GM12878 (cell line): ENCODE data around the gene UBE2D3. TPM values are rescaled to one million over a fixed set of nuclear protein-coding genes. Genes with fewer than 3 reads are reported as not detected.

Experiments
- BCL11A ChIP-seq: IDR thresholded peaks from 2 replicates; pipeline ENCODE4 v1.6.1; 2011; ENCODE audit warnings: low read depth, low read length
- BCLAF1 ChIP-seq: fragments of 450-650 bp; IDR thresholded peaks from 2 replicates; pipeline ENCODE4 v1.6.1; 2017; ENCODE audit warnings: antibody characterized with exemption, mild to moderate bottlenecking, moderate library complexity
- CBX5 ChIP-seq: sonication (generic); IDR thresholded peaks from 2 replicates; pipeline ENCODE4 v1.6.1; 2016; ENCODE audit warnings: low read depth, moderate library complexity, mild to moderate bottlenecking, inconsistent platforms
- ELK1 ChIP-seq: IDR thresholded peaks from 2 replicates; pipeline ENCODE4 v1.6.1; 2012; ENCODE audit warnings: low read depth, low read length, improper control_type of control experiment
- ETV6 ChIP-seq, 2 experiments: fragments of 450-650 bp in 1 of 2; IDR thresholded peaks in 1 of 2; conservative IDR thresholded peaks in 1 of 2; 2 replicates each; pipeline ENCODE4 v1.6.1; 2014; ENCODE audit warnings: antibody characterized with exemption in 1 of 2, borderline replicate concordance in 1 of 2, low read depth in 1 of 2, mild to moderate bottlenecking in 1 of 2, moderate library complexity in 1 of 2
- MYB ChIP-seq: fragments of 150-350 bp; IDR thresholded peaks from 2 replicates; pipeline ENCODE4 v1.6.1; 2014; ENCODE audit warnings: mild to moderate bottlenecking, low read depth, low read length, borderline replicate concordance
- POLR2AphosphoS5 ChIP-seq: IDR thresholded peaks from 2 replicates; pipeline ENCODE4 v1.6.1; 2011; ENCODE audit warnings: mild to moderate bottlenecking, low read length, inconsistent platforms
- SMARCA5 ChIP-seq: fragments of 450-650 bp; IDR thresholded peaks from 2 replicates; pipeline ENCODE4 v1.6.1; 2017; ENCODE audit warnings: mild to moderate bottlenecking
- SPI1 ChIP-seq: IDR thresholded peaks from 2 replicates; pipeline ENCODE4 v1.6.1; 2011; ENCODE audit warnings: low read depth, mild to moderate bottlenecking, low read length, moderate library complexity, borderline replicate concordance; ENCODE audit not compliant: insufficient read depth
- polyA plus RNA-seq, 11 experiments: library from polyadenylated mRNA; depleted of rRNA in 4 of 11; unstranded in 6 of 11; stranded (reverse) in 5 of 11; fragments of >200 nt; fragmentation: Nextera tagmentation in 4 of 11; fragmentation: Illumina TruSeq in 1 of 11; extraction: Ambion mirVana in 4 of 11; extraction: Trizol in 1 of 11; gene quantifications; 1 replicate in 1 of 11; 2 replicates in 10 of 11; pipeline versions ENCODE4 v1.2.1 to v1.2.3, GENCODE V29; 2011 to 2016; ENCODE audit warnings: inconsistent platforms in 2 of 11, missing spikeins in 2 of 11, low read depth in 1 of 11
- total RNA-seq, 4 experiments: library from RNA; depleted of rRNA in 3 of 4; stranded (reverse); fragments of >200 nt in 3 of 4; fragmentation: Illumina TruSeq in 1 of 4; extraction: Trizol in 1 of 4; gene quantifications; 2 replicates each; pipeline versions ENCODE4 v1.2.1 to v1.2.3, GENCODE V29; 2013 to 2021

Gene UBE2D3
- total and polyA plus RNA-seq, 10 of the 15 experiments (the other 5 are each of a cell fraction or from before 2014, with no cell fraction given): 162 to 572 (median 395) TPM

GRCh38 chr4:102868153-102868780 lies 40.9 kb upstream of the UBE2D3 start (continued):
- TF ChIP-seq SPI1 (no peak), POLR2AphosphoS5 (peak; percentile 92), ETV6 (conservative IDR thresholded peaks at IDR 0.05 in 1 of 2, IDR thresholded peaks at IDR 0.05 in 1 of 2; ENCODE audit: borderline replicate concordance in 1 of 2, low read depth in 1 of 2) (no peak), BCLAF1 (no peak), BCL11A (no peak), SMARCA5 (no peak), MYB (no peak), ELK1 (no peak), CBX5 (no peak)
